CD4-positive, alpha-beta T cell treated with Interferon alpha-2 for 1 hour (primary cell): ENCODE results near the gene DIPK1C.

Experiments
- DNase-seq, 2 donors: peaks; one replicate each; pipeline ENCODE4 v3.0.0-alpha.2; 2020 to 2022

The DIPK1C gene

DNA sequence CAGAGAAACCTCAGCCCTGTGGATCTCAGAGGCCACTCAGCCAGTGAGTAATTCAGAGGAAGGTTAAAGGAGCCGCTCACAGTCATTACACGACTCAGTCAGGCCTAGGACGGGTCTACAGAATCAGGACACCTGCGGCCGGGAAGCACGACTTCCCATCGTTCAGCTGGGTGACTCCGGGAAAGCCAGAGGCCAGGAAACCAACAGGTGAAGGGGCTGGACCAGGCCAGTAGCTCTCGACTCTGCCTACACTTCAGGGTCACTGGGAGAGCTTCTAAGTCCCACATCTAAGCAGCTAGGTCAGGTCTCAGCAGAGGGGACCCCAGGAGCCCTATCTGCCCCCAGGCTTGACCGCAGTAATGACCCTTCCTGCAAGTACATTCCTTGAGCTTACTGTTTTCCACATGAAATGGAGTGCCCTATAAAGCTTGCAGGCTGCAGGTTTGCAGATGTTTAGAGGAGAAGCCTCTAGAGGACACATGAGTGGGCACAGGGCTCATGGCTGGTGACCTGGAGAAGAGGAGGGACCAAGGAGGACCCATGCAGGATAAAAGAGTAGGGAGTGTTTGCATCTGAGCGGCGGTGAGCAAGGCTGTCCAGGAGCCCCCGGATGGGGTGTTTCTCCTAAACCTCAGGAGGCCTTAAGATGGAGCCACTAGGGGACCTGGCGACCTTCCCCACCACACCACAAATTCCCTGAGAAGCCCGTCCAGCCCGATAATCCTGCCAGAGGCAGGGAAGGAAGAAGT, 9.5 kb downstream of the DIPK1C start:
- DNase-seq: no peak

DNA sequence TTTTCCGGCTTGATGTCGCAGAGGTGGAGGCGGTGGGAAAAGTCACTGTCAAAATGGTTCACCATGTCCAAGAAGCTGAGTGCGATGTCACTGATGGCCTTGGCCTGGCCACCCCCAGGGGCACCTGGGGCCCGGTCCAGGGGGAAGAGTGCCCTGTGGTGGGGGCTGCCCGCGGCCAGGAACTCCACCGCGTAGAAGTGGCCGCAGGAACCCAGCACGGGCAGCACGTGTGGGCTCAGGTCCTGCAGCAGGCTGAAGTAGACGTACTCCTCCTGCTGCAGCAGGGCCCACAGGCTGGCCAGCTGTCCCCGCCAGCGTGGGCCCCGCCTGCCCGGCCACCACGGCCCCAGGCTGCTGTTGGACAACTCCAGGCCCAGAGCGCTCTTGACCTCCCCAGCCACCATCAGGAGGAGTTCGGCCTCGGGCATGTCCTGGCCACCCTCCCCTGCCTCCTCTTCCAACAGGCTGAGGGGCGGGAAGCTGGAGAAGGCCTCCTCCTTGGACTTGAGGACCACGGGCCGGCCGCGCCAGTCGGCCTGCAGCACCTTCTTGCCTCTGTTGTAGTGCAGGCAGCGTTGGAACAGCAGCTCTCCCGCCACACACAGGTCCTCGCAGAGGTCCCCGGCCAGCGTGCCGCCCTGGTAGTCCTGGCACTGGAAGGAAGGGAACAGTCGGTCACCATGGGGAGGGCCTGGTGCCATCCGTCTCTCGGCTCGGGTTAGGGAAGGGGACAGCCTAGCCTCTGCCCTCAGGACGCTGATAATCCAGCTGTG, 10.3 kb downstream of the DIPK1C start:
- DNase-seq: no peak

DNA sequence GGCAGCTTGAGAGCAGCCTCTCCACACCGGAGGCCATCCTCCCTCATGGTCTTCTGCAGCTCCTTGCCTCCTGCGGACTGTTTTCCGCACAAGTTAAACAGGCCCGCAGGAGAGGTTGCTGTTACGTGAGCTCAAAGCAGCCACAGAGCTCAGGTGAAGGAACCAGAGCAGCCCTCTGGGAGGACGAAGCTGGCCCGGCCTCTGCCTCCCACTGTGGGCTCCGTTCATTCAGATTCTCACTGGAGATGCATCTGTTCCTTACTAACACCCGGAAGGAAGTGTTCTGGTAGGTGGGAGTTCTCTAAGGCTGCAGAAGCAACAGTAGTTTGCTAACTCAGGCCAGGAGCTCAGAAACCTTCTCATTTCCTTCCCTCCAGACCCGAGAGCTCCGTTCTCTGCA, 10.9 kb downstream of the DIPK1C start:
- DNase-seq: no peak

DNA sequence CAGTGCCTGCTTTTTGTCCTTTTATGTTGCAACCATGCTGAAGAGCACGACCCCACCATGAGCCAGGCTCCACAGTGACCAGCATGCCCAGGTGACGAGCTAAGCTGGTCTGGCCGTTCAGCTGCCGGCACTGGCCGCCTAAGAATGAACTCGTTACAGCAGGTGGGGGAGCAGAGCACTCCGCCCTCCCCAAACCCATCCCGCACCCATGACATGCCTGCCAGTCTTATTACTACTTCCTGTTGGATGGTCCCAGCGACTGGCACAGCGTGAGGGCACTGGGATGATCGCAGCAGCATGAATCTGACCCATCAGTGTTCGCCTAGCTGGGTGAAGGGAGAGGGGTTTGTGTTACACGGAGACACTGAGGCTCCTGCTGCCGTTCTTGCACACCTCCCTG, 11.5 kb downstream of the DIPK1C start:
- DNase-seq: no peak

DNA sequence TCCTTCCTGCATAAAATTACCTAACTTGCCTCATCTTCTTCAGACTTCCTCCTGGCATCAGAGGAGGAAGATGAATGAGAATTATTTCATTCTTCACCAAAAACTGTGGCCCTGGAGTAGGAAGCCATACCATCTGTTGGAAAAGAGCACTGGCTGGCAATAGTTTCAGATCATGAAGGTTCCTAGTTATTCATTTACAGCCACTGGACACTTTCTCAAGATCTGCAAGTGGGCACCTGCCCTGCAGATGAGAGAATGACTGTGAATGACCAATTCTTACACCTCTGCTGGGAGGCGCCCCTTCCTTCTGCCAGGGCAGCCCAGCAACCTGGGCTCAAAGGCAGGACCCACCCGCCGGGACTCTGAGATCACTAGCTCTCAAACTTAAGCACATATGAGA, 13.0 kb downstream of the DIPK1C start:
- DNase-seq: no peak

DNA sequence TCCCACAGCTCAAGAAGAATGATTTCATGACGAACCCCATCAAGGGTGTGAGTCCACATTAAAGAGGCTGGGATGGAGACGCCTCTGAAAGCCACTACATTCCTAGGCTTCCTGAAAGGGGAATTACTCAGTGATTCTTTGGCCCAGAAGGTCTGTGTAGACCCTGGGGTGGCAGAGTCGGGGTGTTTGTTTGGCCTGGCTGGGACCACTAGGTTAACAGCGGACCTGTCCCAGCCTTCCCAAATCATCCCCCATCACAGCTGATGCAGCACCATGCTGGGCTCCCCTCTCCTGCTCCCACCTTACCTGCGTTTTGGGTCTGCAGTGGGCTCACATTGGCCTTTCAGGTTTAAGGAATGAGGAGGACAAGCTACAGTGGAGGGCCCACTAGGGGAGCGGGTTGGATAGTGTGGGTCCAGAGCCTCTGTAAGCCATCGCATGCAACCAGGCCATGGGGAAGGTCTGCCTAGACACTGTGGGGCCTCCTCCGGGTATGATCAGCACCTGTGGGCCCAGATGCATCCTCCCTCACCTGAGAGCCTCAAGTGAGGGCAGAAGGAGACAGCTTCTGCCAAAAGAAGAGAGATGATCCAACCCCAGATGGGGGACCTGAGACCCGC, 16.2 kb downstream of the DIPK1C start:
- DNase-seq: no peak

DNA sequence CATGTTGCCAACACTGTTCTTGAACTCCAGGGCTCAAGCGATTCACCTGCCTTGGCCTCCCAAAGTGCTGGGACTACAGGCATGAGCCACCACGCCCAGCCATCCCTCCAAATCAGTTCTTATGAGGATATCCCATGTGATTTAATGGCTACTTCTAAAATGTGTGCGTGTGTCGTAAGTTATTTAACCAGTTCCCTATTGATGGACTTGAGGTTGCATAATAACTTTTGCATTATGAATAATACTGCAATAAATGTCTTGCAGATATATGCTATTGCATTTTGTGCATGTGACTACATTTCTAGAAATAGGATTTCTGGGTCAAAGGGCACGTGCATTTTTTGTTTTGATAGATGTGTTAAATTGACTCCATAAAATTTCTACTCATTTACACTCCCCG, 19.0 kb downstream of the DIPK1C start:
- DNase-seq: no peak

DNA sequence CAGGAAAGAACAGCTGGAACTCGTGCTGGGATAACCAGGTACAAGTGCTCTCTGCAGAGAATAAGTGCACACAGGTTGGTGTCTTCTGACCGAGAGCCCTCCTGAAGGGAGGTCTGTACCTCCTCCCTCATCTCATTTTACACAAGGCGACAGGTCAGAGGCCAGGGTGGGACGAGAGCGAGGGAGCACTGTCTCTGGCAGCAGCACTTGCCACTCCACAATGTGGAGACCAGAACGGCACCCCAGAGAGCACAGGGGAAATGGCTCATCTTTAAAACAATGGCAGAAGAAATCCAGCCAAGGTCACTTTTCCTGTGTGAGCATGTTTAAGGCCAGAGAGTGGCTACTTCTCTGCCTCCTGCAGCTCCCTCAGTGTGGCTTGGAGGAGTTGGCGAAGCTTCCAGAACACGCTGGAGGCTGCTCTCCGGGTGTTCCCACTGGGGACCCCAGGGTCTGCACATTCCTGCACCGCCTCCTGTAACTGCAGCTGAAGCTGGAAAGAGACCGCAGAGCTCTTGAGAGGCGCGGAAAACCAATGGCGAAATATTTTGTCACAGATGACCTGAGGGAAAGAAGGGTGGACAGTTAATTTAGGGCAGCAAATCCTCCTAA, 20.8 kb downstream of the DIPK1C start:
- DNase-seq: no peak

DNA sequence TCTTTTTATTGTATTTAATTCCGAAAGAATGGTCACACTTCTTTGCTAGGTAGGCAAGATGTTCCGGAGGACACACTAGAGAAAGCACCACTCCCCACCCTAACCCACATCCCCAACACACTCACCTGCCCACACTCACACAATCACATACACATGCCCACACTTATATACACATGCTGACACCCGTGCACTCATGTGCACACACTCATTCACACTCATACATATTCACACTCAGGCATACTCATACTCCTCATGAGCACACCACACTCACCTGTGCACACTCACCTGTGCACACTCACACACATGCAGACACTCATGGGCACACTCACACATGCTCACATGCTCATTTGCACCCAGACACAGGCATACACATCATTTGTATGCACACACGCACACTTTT, 21.4 kb downstream of the DIPK1C start:
- DNase-seq: no peak

DNA sequence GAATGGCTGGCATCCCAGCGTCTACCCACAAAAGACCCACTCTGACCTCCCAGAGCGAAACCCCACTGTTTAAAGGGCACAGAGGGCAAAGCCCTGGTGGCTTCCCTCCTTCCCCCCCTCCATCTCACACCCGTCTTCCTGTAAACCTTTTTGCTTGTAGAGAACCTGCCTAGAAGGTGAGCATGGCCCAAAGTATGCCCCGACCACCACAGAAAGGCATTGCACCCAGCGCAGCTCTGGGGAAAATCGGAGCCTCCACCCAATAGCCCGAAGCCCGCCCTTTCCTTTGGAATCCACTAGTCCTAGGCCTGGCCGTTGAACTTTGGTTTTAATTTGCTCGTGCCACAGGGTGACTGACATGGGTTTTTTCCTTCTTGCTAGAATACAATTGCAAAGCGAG, 22.6 kb downstream of the DIPK1C start:
- no peak for DNase-seq

DNA sequence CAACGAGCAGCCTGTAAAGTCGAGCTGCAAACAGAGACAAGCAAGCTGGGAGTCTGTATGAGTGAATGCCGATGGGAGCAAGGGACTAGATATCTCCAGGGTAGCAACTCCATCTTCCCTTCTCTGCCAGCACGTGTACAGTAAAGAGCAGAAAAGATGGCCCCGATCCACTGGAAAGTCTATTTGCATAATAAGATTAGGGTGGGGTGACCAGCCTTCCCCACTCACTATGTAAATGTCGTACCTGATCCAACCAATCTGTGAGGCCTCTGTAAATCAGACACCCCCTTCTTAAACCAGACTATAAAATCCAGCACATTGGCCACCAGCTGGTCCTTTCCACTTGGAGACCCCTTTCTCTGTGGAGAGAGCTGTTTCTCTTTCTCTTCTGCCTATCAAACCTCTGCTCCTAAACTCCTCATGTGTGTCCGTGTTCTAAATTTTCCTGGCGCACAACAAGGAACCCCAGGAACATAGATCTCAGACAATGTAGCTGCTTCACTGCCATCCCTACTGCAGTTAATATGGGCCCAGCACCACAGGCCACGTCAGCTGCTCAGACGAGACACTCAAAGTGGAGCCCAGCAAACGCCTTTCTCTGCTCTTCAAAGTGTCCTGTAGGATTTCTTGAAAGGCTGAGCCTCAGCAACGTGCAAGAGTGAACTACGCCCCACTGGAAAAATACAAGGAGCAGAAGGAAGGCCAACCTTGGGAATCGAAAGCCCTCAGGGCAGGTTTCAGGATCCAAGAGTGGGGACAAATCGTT, 26.1 kb downstream of the DIPK1C start:
- no peak for DNase-seq

DNA sequence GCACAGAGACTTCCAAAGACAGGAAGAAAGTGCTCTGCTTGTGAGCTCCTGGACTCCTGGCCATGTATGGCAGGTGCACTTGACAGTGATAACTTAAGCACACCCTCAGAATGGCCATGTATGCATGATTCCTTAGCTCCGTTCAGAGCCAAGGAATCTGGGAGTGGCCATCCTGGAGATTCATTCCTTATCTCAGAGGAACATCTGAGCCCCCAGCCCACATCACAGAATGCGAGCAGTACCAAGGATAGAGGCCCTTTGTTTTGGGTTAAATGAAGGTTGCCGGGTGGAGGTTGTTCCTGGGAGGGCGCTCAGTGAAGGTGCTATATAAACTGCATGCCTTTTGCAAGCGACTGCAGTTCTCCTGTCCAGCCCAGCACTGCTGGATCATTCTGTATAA, 26.9 kb downstream of the DIPK1C start:
- DNase-seq: no peak

DNA sequence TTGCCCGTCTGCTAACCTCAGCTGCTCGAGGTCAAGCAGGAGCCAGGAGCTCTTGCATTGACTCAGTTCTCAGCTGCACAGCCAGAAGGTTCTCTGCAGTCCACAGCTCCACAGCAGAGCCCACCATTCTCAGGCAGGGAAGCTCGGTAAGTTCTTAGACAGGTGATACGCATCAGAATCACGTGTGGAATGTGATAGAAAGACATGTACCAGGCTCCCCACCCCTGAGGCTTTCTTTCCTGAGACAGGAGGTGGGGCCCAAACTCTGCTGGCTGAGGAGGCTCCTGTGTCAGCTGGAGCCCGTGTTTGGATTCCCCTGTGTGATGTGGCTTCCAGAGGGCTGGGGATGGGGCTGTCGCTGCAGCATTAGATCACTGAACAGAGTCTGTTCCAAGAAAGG, 28.0 kb downstream of the DIPK1C start:
- DNase-seq: no peak

DNA sequence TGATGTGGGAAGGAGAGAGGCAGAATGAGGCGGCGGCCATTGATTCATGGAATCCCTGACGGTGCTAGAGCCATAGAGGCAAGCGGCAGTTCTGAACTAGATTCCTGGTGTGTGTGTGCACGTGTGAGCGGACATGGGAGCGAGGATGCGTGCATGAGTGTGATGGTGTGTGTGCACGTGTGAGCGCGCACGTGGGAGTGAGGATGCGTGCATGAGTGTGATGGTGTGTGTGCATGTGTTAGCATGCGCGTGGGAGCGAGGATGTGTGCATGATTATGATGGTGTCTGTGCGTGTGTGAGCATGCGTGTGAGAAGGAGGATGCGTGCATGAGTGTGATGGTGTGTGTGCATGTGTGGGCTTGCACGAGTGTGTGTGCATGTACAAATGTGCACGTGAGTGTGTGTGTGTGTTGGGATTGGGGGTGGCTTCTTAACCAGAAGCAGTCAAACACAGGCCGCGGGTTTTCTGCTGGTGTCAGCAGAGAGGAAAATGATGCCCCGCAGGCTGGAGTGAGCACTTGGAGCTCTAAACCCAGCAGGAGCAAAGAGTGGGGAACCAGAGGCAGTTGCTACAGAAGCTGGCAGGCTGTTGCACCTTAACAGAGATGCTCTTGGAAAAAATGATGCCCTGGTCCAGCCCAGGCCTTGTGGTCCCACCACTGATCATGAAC, 29.5 kb downstream of the DIPK1C start:
- no peak for DNase-seq

DNA sequence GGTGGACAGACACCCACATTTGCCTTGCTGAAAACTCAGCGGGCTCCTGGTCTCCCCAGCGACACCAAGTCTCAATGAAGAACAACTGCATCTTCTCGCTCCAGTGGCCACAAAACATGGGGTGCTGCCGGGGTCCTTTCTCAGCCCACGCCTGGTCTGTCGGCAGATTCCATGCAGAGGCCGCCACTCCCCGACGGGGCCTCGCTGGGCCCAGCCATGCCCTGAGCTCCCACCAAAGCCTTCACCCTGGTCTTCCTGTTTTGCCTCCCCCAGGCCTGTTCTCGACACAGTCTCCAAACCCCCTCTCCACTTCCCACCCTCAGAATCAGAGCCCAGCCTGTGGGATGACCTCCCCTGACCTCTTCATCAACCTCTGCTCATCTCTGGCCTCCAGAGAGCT, 31.2 kb downstream of the DIPK1C start:
- no peak for DNase-seq

DNA sequence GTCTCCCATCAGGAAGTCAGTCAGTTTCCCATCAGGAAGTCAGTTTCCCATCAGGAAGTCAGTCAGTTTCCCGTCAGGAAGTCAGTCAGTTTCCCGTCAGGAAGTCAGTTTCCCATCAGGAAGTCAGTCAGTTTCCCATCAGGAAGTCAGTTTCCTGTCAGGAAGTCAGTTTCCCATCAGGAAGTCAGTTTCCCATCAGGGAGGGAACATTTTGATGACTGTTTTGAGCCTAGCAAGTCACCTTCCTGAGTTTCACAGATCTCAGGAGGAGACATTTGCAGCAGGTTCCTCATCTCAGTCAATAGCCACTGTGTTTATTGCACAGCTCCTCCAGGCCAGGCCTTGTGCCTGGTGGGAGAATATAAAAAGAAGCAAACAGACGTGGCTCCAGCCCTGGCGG, 31.9 kb downstream of the DIPK1C start:
- DNase-seq: no peak

DNA sequence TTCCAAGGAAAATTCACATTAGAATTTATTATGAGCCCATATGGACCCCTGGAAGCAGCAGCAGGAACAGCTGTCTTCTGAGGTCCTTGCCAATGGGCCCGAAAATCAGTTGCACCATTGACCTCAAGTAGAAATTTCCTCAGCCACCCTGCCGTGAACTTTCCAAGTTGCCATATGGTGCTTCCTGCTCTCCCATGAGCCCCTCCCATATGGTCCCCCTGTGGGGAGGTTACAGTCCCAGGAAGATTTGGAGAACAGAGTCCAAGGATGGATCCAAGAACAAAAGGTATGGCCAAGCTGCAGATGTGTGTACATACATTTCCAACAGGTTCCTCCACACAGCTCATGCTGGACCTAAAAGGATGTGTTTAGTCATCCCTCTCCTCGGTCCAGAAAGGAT, 34.6 kb downstream of the DIPK1C start:
- no peak for DNase-seq

DNA sequence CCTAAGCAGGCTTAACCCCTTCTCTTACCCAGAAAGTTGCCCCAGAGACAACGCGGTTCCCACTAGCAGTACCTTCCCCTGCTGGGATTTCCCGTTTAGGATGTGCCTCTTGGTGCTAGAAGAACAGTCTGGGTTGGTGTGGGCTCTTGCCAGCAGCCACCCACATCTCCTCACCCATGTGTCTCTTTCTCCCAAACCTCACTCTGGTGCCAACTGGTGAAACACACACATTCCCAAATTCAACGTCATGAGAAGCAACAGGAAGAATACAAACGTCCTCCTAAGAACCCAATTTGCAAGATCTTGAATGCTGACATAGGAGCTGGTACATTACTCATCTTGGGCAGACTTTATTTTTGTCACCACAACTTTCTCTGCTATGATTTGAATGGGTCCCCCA, 36.2 kb downstream of the DIPK1C start:
- no peak for DNase-seq

DNA sequence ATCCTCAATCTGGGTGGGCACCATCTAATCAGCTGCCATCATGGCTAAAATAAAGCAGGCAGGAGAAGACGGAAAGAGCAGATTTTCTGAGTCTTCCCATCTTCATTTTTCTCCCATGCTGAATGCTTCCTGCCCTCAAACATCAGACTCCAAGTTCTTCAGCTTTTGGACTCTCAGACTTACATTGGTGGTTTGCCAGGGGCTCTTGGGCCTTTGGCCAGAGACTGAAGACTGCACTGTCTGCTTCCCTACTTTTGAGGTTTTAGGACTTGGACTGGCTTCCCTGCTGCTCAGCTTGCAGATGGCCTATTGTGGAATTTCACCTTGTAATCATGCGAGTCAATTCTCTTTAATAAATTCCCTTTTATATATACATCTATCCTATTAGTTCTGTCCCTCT, 36.6 kb downstream of the DIPK1C start:
- no peak for DNase-seq

DNA sequence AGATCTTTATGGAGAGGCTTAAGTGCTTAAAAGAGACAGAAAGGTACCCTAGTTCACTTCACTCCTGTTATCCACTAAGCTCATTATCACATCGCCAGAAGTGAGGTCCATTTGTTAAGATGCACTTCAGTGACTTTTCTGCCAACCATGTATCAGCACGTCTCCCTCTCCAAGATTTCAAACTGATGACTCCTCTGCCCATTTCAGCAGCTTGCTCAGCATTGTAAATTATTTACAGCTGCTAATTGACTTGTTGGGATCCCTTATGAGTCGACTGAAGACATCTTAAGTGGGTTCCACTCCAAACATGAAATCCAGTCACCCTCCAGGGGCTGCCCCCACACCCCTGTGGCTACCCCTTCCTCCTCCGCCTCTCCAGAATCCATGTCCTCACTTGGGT, 37.3 kb downstream of the DIPK1C start:
- no peak for DNase-seq

DNA sequence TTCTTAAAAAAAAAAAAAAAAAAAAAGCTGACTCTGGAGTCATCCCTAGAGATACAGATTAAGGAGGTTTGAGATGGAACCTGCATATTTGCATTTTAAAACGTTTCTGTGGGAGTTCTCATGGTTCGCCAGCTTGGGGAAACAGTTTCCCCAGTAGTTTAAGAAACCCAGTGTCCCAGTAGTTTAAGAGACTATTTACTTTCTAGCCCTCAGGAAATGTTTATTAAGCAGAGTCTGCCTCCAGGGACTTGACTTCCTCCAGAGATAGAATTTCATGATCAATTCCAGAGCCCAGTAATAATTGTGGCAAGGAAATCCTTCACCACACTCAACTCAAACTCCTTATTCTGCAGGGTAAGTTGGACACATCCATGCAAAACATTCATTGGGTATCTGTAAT, 39.1 kb downstream of the DIPK1C start:
- no peak for DNase-seq

DNA sequence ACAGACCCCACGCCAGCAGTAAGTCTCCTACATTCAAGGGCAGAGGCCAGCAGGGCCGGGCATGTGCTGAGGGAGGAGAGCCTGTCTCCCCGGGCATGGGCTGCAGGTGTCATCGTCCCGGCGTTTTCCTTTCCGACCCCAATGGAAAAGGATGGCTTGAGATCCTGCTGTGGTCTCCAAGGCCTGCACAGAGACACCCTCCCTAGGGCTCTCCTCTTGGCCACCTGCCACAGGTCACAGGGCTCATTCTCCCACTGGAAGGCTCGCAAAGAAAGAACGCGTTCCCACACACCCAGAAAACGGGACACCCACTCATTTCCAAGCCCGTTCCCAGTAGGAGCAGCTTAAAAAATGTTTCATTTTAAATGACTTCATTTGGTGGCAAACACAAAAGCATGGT, 41.0 kb downstream of the DIPK1C start:
- no peak for DNase-seq
